Skin epidermis (tissue), 12 donors: ENCODE results near the gene TRMT10B.
"Not testable (repeated sequence)": the region's sequence is repeated elsewhere in the genome, so short reads cannot be mapped to it uniquely, and the experiment has no call there.

Source experiments
- H3K27ac ChIP-seq, 21 experiments: fragments of 200-600 bp; sonication (generic) in 11 of 21; one replicate each; pipeline ENCODE4 v1.5.0; 2020; ENCODE audit warnings: mild to moderate bottlenecking in 3 of 21, inconsistent platforms in 2 of 21, moderate library complexity in 2 of 21
- H3K4me3 ChIP-seq, 7 experiments: fragments of 200-600 bp; sonication (generic) in 2 of 7; one replicate each; pipeline ENCODE4 v1.5.0; 2020; ENCODE audit warnings: inconsistent platforms in 2 of 7, mild to moderate bottlenecking in 2 of 7, moderate library complexity in 1 of 7

TRMT10B gene

DNA sequence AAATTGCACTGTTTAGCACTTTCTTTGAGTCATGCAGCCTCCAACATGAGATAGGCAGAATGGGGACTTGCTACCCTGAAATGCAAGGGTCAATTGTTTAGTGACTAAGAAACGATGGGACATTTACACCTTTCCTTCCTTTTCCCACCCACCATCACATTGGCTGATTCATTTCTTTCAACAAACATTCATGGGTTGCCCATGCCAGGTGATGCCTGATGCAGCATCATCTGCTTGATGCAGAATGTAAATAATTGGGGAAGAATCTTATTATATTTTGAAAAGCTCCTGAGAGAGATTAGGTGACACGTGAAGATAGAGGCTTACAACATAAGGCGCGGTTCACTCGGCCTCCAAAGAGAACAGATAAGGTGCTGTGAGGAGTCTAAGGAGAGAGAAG, 4.5 kb upstream of the TRMT10B start:
- H3K4me3 ChIP-seq = no peak overlapping the region
- no peak overlapping the region for H3K27ac ChIP-seq

DNA sequence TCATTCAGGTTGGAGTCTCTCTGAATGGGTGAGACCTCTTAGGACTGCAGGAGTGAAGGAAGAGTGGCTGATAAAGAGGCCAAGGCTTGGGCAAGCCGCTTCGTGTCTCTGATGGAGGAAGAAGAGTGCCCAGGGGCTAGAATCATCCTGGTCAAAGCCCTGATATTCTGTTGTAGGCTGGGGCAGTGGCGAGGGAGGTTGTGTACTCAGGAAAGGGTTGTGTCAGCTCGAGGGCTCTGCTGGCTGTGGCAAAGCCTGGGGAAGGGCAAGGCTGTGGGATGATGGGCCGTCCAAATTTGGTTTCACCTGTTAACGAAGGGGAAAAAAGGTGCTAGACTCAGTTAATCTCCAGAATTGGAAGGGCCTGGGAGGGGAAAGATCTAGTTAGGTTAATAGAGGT, 2.4 kb upstream of the TRMT10B start:
- H3K27ac ChIP-seq = no peak overlapping the region
- no peak overlapping the region for H3K4me3 ChIP-seq

DNA sequence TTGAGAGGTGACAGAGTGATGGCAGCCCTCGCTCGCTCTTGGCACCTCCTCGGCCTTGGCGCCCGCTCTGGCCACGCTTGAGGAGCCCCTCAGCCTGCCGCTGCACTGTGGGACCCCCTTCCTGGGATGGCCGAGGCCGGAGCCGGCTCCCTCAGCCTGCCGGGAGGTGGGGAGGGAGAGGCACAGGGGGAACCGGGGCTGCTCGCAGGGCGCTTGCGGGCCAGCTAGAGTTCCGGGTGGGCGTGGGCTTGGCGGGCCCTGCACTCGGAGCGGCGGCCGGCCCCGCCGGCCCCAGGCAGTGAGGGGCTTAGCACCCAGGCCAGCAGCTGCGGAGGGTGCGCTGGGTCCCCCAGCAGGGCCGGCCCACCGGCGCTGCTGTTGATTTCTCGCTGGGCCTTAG, 1.9 kb upstream of the TRMT10B start:
- H3K4me3 ChIP-seq, H3K27ac ChIP-seq: not testable (repeated sequence)

DNA sequence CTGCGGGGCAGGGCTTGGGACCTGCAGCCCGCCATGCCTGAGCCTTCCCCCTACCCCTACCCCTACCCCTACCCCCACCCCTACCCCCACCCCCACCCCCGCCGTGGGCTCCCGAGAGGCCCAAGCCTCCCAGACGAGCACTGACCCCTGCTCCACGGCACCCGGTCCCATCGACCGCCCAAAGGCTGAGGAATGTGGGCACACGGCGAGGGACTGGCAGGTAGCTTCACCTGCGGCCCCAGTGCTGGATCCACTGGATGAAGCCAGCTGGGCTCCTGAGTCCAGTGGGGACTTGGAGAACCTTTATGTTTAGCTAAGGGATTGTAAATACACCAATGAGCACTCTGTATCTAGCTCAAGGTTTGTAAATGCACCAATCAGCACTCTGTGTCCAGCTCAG, 1.5 kb upstream of the TRMT10B start:
- not testable (repeated sequence) for H3K27ac ChIP-seq

DNA sequence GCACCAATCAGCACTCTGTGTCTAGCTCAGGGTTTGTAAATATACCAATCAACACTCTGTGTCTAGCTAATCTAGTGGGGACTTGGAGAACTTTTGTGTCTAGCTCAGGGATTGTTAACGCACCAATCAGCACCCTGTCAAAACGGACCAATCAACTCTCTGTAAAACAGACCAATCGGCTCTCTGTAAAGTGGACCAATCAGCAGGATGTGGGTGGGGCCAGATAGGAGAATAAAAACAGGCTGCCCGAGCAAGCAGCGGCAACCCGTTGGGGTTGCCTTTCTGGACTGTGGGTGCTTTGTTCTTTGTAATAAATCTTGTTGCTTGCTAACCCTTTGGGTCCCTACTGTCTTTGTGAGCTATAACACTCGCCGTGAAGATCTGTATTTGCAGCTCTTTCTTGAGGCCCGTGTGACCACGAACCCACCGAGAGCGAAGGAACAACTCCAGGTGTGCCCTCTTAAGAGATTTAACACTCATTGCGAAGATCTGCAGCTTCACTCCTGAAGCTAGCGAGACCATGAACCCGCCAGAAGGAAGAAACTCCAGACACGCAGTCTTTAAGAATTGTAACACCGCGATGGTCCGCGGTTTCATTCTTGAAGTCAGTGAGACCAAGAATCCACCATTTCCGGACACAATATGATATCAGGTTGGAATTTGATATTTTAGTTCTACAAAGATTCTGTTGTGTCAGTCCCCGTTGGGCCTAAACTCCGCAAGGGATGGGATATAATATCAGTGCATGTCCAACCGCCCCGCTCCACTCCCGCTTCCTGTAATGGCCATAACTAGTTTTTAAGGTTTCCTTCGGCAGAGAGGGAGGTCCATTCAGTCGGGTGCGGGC, 740 bp upstream of the TRMT10B start:
- peak overlapping the region in 12 of 21 experiments; percentile 84 to 93 (median 89) for H3K27ac ChIP-seq
- H3K4me3 ChIP-seq = peak overlapping the region; percentile 58 to 82 (median 76)

More for the DNA sequence above, 1.5 kb upstream of the TRMT10B start:
- H3K4me3 ChIP-seq = not testable (repeated sequence)

DNA sequence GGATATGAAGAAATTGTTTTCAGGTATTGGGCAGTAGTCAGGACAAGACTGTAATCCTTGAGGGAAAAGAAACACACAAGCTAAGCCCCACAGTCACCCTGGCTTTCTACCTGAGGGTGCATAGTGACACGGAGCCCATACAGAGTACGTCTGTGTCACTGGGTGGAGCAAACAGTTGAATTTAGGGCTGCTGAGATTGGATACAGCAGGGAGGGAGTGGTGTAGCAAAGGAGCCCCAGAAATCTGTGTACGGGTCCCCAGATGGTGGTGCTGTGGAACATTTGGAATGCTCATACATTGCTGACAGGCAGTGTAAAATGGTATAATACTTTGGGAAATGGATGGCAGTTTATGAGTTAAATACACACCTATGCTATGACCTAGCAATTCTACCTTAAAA, 5.1 kb downstream of the TRMT10B start:
- Histone ChIP-seq H3K27ac (no peak overlapping the region), H3K4me3 (no peak overlapping the region)

DNA sequence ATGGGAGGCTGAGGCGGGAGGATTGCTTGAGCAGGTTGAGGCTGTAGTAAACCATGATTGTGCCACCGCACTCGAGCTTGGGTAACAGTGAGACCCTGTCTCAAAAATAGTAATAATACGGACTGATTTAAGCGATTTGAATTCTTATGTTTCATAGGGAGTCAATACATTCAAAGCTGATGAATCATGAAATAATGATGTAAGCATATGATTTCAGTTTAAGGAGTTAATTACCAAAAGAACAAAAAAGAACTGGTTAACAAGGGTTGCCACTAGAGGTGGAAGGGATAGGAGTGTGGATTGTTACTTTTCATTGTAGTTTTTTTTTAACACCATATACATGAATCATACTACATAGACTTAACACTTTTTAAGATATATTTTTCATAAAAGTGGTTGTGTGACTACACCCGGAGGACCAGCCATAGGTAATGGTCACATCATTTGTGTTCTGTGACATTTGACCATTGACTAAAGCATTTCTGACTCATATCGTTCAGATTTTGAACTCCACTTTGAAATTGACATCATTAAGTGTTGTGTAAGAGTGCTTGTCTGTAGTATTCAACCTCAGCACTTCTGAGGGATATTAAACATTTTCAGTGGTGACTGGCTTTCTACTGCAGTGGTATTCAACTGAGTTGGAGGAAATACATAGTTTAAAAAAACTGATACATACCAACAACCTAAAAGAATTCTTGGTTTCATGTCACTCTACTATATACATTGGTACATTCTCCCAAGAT, 7.0 kb downstream of the TRMT10B start:
- Histone ChIP-seq H3K27ac (no peak overlapping the region), H3K4me3 (no peak overlapping the region)

DNA sequence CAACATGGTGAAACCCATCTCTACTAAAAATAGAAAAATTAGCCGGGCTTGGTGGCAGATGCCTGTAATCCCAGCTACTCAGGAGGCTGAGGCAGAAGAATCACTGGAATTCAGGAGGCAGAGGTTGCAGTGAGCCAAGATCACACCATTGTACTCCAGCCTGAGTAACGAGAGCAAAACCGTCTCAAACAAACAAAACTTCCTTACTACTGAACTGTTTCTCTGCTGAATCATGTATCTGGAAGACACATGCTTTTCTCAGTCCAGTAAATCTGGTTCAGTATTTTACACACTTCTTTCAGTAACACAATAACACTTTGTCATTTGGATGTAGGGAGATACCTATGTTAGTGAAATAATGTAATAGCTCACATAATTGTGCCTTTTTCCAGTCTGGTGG, 7.9 kb downstream of the TRMT10B start:
- no peak overlapping the region for H3K4me3 ChIP-seq
- H3K27ac ChIP-seq = no peak overlapping the region

DNA sequence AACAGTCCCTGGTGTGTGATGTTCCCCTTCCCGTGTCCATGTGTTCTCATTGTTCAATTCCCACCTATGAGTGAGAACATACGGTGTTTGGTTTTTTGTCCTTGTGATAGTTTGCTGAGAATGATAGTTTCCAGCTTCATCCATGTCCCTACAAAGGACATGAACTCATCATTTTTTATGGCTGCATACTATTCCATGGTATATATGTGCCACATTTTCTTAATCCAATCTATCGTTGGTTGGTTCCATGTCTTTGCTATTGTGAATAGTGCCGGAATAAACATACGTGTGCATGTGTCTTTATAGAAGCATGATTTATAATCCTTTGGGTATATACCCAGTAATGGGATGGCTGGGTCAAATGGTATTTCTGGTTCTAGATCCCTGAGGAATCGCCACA, 11.7 kb downstream of the TRMT10B start:
- not testable (repeated sequence) for H3K27ac ChIP-seq, H3K4me3 ChIP-seq

DNA sequence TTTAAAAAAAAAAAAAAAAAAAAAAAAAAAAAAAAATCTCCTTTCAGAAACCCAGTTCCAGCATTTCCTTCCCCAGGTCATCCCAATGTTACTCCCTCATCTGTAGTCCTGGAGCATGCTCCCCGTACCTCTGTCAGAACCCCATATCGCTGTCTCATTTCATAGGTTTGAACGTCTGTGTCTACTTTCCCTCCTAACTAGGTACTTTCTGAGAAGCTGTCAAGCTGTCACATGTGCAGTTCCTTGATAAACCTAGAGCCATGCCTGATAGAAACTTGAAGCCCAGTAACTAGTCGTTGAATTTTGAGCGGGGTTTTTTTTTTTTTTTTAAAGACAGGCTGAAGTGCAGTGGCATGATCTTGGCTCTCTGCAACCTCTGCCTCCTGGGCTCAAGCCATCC, 15.7 kb downstream of the TRMT10B start:
- Histone ChIP-seq H3K4me3 (no peak overlapping the region), H3K27ac (no peak overlapping the region)

DNA sequence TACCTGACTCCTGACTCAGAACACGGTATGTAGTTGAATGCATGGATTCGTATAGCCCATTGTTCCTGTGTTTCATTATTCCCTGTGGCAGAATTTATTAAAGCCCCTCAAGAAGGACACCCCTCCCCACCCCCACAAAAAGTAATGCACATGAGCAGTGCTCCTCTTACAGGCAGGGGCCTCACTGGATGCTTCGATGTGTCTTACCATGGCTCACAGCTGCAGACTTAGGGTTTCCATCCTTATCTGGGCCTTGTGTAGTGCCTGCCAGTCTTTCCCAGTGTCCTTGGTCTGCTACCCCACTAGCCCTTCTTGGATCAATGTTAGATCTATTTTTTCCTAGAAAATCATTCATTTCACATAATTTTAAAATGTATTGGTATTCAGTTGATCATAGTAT, 16.4 kb downstream of the TRMT10B start:
- H3K27ac ChIP-seq = no peak overlapping the region
- H3K4me3 ChIP-seq = no peak overlapping the region

DNA sequence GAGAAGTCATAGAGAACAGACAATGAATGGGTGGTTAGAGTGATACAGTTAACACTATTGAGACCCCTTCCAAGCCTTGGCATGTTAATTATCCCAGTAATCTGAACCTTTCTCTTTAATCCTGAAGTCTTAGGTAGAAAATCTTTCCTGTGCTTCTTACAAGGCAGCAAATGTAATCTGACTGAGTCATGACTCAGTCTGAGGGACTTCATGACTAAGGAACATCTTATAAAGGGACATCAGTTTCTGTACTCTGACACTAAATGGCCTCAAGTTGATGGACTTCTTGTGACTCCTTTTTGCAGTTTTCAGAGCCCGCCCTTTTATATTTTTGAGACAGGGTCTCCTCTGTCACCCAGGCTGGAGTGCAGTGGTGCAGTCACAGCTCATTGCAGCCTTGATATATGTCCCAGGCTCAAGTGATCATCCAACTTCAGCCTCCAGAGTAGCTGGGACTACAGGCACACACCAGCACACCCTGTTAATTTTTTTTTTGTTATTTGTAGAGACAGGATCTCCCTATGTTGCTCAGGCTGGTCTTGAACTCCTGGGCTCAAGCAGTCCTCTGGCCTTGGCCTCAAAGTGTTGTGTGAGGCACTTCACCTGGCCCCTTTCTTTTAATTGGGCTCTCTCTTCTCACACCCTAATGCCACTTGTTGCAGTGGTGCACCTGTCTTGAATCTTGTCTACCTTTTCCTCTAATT, 21.8 kb downstream of the TRMT10B start:
- H3K27ac ChIP-seq = no peak overlapping the region
- H3K4me3 ChIP-seq = no peak overlapping the region

DNA sequence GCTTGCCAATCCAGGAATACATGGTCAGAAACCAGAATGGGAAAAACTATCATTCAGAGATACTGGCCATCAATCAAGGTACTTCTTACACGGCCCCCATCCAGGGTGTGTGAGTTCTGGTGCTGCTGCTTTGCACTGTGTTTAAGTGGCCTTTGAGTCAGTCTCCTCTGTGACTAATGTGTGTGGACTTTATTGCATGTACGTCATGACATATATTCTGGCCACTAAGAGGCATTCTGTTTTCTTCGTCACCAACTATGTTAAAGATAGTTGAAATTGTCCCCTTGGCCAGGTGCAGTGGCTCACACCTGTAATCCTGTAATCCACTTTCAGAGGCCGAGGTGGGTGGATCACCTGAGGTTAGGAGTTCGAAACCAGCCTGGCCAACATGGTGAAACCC, 22.7 kb downstream of the TRMT10B start:
- no peak overlapping the region for H3K4me3 ChIP-seq
- no peak overlapping the region for H3K27ac ChIP-seq

DNA sequence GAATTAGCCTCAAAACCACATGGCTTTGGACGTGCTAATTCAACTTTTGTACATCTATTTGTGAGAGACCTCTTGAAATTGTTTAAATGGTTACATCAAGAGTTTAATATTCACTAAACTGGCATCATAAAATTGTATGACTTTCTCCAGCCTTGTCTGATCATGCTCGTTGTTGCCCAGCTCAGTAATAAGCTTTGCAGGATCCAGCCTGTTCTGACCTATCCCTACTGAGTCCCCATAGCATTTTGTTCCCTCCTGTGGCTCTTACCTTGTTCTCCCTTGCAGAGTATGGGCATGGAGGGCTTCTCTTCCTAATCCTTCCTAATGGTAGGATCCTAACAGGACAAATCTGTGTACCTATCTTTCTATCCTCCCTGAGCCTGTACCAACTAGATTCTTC, 24.9 kb downstream of the TRMT10B start:
- H3K27ac ChIP-seq = no peak overlapping the region
- no peak overlapping the region for H3K4me3 ChIP-seq

DNA sequence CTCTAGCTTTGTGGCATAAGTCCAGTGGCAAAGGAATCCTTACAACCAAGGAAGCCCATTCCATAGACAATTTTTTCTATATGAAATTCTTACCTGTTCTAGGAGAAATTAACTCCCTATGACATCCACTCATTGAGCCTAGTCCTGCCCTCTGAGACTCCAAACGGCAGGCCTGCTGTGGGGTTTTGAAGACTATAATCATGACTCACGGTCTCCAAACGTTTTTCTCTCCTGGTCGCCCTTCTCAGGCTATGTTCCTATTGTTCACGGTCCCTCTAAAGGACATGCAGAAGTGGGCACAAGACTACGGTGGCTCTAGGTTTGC, 30.6 kb downstream of the TRMT10B start:
- Histone ChIP-seq H3K27ac (peak overlapping the region in 20 of 21 experiments; percentile 37 to 92 (median 86)), H3K4me3 (peak overlapping the region; percentile 80 to 94 (median 92))

DNA sequence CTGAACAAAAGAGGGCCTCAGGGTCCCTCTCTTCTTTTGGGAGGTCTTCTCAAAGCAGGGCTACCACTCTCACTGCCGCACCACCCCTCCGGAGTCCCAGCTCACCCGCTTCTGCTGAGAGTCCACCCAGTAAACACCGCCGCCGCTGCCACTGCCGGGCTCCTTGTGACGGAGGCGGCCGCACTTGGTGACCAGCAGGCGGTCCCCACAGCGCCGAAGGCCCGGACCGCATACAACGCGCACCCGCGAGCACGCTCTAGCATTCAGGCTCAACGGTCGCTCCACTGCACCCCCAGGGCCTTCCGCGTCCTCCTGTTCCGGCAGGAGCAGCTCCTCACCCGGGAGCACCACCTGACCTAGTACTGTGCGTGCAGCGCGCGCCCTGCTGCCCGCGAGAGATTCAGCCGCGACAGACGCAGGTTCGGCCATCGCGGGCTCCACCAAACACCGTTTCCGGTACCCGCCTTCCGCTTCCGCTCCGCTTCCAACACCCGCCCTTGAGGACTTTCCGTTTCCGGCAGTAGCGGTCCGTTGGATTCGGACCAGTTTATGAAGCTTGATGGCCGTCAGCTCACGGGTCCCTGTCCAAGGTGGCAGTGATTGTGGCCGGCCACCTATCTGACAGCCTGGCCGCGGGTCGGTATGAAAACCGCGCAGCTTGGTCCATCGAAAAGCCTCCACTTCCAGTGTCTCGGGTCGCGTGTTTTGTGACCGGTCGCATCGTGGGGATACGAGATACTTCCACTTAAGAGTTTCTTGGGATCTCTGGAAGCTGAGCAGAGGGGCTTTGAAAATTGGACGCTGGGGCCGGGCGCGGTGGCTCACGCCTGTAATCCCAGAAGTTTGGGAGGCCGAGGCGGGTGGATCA, 31.2 kb downstream of the TRMT10B start, which contains the start of gene EXOSC3:
TSS of gene EXOSC3 (minus strand) at position 449 of the 868 bp plus-strand sequence. CDS start at position 429, 20 bp downstream.
- peak within 1 kb of the TSS; percentile 80 to 94 (median 92) for H3K4me3 ChIP-seq
- H3K27ac ChIP-seq = peak within 1 kb of the TSS in 20 of 21 experiments; percentile 37 to 92 (median 86)

DNA sequence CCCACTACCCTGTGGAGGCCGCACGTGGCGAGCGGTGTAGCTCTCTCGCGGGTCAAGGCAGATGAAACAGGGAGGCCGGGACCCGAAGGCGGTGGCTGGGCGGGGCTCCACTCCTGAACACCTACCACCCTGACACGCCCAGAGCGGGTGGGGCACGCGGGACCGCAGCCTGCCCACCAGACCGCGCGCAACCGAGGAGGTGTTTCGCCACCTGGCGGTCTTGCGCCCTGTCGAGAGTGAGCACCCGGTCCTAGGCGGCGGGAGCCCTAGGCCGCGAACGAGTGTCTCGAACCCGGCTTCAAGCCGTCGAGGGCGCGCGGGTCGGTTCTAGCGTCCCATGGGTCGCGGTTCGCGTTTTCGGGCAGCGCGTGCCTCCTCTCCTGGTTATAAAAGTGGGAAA, 33.5 kb downstream of the TRMT10B start:
- H3K27ac ChIP-seq = no peak overlapping the region
- no peak overlapping the region for H3K4me3 ChIP-seq

DNA sequence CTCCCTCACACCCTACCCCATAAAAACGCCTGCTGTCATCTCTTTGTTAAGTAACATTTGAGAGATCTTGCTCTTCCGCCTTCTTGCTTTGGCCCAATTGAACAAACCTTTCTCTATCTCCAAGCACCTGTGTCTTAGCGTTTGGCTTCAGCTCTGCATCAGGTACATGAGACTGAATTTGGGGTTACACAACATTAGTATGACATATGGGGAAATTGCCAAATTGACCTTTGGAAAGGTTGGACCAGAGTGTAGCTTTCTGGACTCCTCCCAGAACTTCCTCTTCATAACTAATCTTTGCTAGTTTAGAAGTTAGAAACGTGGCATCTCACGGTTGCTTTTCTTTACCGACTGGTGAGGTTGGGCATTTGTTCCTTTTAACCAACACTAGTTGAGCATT, 34.7 kb downstream of the TRMT10B start:
- Histone ChIP-seq H3K27ac (no peak overlapping the region), H3K4me3 (no peak overlapping the region)

DNA sequence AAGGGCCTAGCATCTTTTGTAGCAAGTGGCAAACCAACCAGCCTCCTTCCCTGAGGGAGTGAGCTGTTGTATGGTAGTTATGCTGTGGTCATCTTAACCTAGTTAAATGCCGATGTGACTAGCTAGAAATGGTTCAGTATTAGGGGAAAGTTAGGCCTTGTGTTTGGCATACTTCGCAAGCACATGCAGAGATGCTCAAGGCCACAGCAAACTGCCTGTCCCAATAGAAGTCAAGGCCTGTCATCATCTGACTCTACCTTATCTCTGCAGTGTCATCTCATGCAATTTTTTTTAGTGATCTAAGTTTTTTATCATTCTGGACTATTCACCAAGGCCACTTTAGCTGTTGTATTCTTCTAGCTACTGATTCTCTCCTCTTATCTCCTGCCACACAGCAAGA, 36.5 kb downstream of the TRMT10B start:
- no peak overlapping the region for H3K27ac ChIP-seq

DNA sequence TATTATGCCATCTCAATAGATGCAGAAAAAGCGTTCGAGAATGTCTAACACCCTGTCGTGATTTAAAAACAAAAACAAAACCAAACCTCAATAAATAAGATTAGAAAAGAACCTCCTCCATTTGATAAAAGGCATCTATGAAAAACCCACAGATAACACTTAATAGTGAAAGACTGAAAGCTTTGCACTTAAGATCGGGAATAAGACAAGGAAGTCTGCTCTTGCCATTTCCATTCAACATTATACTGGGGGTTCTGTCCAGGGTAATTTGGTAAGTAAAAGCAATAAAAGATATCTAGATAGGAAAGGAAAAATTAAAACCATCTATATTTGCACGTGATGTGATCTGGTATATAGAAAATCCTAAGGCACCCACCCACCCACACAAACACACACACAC, 38.5 kb downstream of the TRMT10B start:
- Histone ChIP-seq H3K27ac (no peak overlapping the region), H3K4me3 (no peak overlapping the region)

More for the DNA sequence above, 36.5 kb downstream of the TRMT10B start:
- no peak overlapping the region for H3K4me3 ChIP-seq
